WTC11 (cell line): Measurements from ENCODE around the gene KSR1. TPM values are rescaled to one million over a fixed set of nuclear protein-coding genes. Genes with fewer than 3 reads are reported as not detected.

ENCODE experiments used
- ATAC-seq: fragments of 200-7000 bp; cut with Tn5 transposase; 2 replicates; pipeline ENCODE4 v1.10.0; 2021; ENCODE audit warnings: mild to moderate bottlenecking, moderate library complexity
- Bru-seq: library from RNA; stranded (reverse); fragments of 400-500 nt; gene quantifications from one replicate; lab custom pipeline; 2021; lab: Mats Ljungman, UMichigan
- CTCF ChIA-PET: fragments of 300-600 bp; sonication (Branson Sonifier 250); formaldehyde crosslinking; loops from one replicate; lab custom pipeline; 2021; ENCODE audit warnings: antibody characterized with exemption; lab: Charles Lee
- POLR2A ChIA-PET: fragments of 350-600 bp; sonication (Branson Sonifier 250); formaldehyde crosslinking; loops from one replicate; lab custom pipeline; 2021; ENCODE audit warnings: antibody characterized with exemption; lab: Charles Lee
- DNase-seq: peaks from one replicate; pipeline ENCODE4 v3.0.0; 2021; ENCODE audit warnings: low spot score
- H3K27ac Mint-ChIP-seq: 2 replicates; pipeline ENCODE4 v1.8.0; 2021; ENCODE audit warnings: mixed read lengths
- H3K27me3 Mint-ChIP-seq: 2 replicates; pipeline ENCODE4 v1.8.0; 2021; ENCODE audit warnings: low read depth, mild to moderate bottlenecking, moderate library complexity, mixed read lengths
- H3K36me3 Mint-ChIP-seq: 2 replicates; pipeline ENCODE4 v1.8.0; 2021; ENCODE audit warnings: mixed read lengths
- H3K4me1 Mint-ChIP-seq: 2 replicates; pipeline ENCODE4 v1.8.0; 2022; ENCODE audit warnings: mixed read lengths
- H3K4me3 Mint-ChIP-seq: 2 replicates; pipeline ENCODE4 v1.8.0; 2021; ENCODE audit warnings: mild to moderate bottlenecking, moderate library complexity, mixed read lengths
- H3K9me3 Mint-ChIP-seq: 2 replicates; pipeline ENCODE4 v1.8.0; 2021; ENCODE audit warnings: mixed read lengths
- CBFB ChIP-seq: sonication (generic); formaldehyde crosslinking; IDR thresholded peaks from 2 replicates; pipeline ENCODE4 v1.8.1; 2022; ENCODE audit warnings: mild to moderate bottlenecking, low read depth, missing genetic modification reagents
- EMX1 ChIP-seq: fragments of 250-450 bp; sonication (Bioruptor Pico); IDR thresholded peaks from 2 replicates; pipeline ENCODE4 v1.8.0; 2021; ENCODE audit warnings: mild to moderate bottlenecking
- ETV6 ChIP-seq: sonication (generic); formaldehyde crosslinking; IDR thresholded peaks from 2 replicates; pipeline ENCODE4 v1.8.1; 2022; ENCODE audit warnings: mild to moderate bottlenecking, missing genetic modification reagents
- FOXK1 ChIP-seq: sonication (generic); formaldehyde crosslinking; IDR thresholded peaks from 2 replicates; pipeline ENCODE4 v1.8.0; 2022; ENCODE audit warnings: mild to moderate bottlenecking, moderate library complexity, missing genetic modification reagents
- GABPB1 ChIP-seq: sonication (generic); formaldehyde crosslinking; IDR thresholded peaks from 2 replicates; pipeline ENCODE4 v1.8.1; 2023; ENCODE audit warnings: mild to moderate bottlenecking, missing genetic modification reagents
- JUN ChIP-seq: sonication (generic); formaldehyde crosslinking; IDR thresholded peaks from 2 replicates; pipeline ENCODE4 v1.8.0; 2023; ENCODE audit warnings: mild to moderate bottlenecking, missing genetic modification reagents
- NFE2L1 ChIP-seq: sonication (generic); formaldehyde crosslinking; IDR thresholded peaks from 2 replicates; pipeline ENCODE4 v1.8.1; 2023; ENCODE audit warnings: missing genetic modification reagents
- NFYB ChIP-seq: sonication (generic); formaldehyde crosslinking; conservative IDR thresholded peaks from 2 replicates; pipeline ENCODE4 v1.8.0; 2022; ENCODE audit warnings: low read depth, missing genetic modification reagents
- NR1H2 ChIP-seq: sonication (generic); formaldehyde crosslinking; IDR thresholded peaks from 2 replicates; pipeline ENCODE4 v1.9.0; 2021; ENCODE audit warnings: mild to moderate bottlenecking, moderate library complexity, missing genetic modification reagents
- NR3C1 ChIP-seq: sonication (generic); formaldehyde crosslinking; conservative IDR thresholded peaks from 2 replicates; pipeline ENCODE4 v1.8.1; 2023; ENCODE audit warnings: low read depth, mild to moderate bottlenecking, missing genetic modification reagents
- RELA ChIP-seq: sonication (generic); formaldehyde crosslinking; IDR thresholded peaks from 2 replicates; pipeline ENCODE4 v1.8.1; 2022; ENCODE audit warnings: missing genetic modification reagents, mild to moderate bottlenecking, borderline replicate concordance
- RORB ChIP-seq: fragments of 250-450 bp; sonication (Bioruptor Pico); IDR thresholded peaks from 2 replicates; pipeline ENCODE4 v1.9.0; 2021; ENCODE audit warnings: mild to moderate bottlenecking
- SMAD3 ChIP-seq: sonication (generic); formaldehyde crosslinking; IDR thresholded peaks from 2 replicates; pipeline ENCODE4 v1.8.0; 2022; ENCODE audit warnings: missing genetic modification reagents, mild to moderate bottlenecking, borderline replicate concordance
- SP1 ChIP-seq: sonication (generic); formaldehyde crosslinking; conservative IDR thresholded peaks from 2 replicates; pipeline ENCODE4 v1.8.1; 2022; ENCODE audit warnings: missing genetic modification reagents
- TCF7 ChIP-seq: sonication (generic); formaldehyde crosslinking; IDR thresholded peaks from 2 replicates; pipeline ENCODE4 v1.8.0; 2022; ENCODE audit warnings: mild to moderate bottlenecking, low read depth, missing genetic modification reagents, moderate library complexity
- TP53 ChIP-seq: sonication (generic); formaldehyde crosslinking; IDR thresholded peaks from 2 replicates; pipeline ENCODE4 v1.8.1; 2023; ENCODE audit warnings: mild to moderate bottlenecking, missing genetic modification reagents
- ZNF263 ChIP-seq: sonication (generic); formaldehyde crosslinking; IDR thresholded peaks from 2 replicates; pipeline ENCODE4 v1.8.1; 2022; ENCODE audit warnings: low read depth, mild to moderate bottlenecking, moderate library complexity, missing genetic modification reagents
- long read RNA-seq, 3 experiments: library from RNA in 1 of 3; library from capped mRNA in 1 of 3; library from polyadenylated mRNA in 1 of 3; unstranded in 2 of 3; stranded (forward) in 1 of 3; transcript quantifications; one replicate each; pipeline ENCODE4 v2.0.0, GENCODE V29; 2021
- total RNA-seq: library from RNA; stranded (reverse); gene quantifications from 3 replicates; pipeline ENCODE4 v1.2.3, GENCODE V29; 2021
- TF ChIP-seq, protein P1 (sequence below): sonication (generic); formaldehyde crosslinking; IDR thresholded peaks from 2 replicates; pipeline ENCODE4 v1.8.0; 2022; ENCODE audit warnings: mild to moderate bottlenecking, missing genetic modification reagents
- TF ChIP-seq, protein P2 (sequence below): sonication (generic); formaldehyde crosslinking; IDR thresholded peaks from 2 replicates; pipeline ENCODE4 v1.8.0; 2022; ENCODE audit warnings: mild to moderate bottlenecking, missing genetic modification reagents
- TF ChIP-seq, protein P3 (sequence below): sonication (generic); formaldehyde crosslinking; IDR thresholded peaks from 2 replicates; pipeline ENCODE4 v1.8.1; 2022; ENCODE audit warnings: low read depth, missing genetic modification reagents, borderline replicate concordance
- TF ChIP-seq, protein P4 (sequence below): sonication (generic); formaldehyde crosslinking; IDR thresholded peaks from 2 replicates; pipeline ENCODE4 v1.8.0; 2022; ENCODE audit warnings: missing genetic modification reagents
- TF ChIP-seq, protein P5 (sequence below): sonication (generic); formaldehyde crosslinking; IDR thresholded peaks from 2 replicates; pipeline ENCODE4 v1.8.0; 2023; ENCODE audit warnings: mild to moderate bottlenecking, missing genetic modification reagents
- TF ChIP-seq, protein P6 (sequence below): fragments of 250-450 bp; sonication (Bioruptor Pico); IDR thresholded peaks from 2 replicates; pipeline ENCODE4 v1.9.0; 2021; ENCODE audit warnings: mild to moderate bottlenecking
- TF ChIP-seq, protein P7 (sequence below): sonication (generic); formaldehyde crosslinking; conservative IDR thresholded peaks from 2 replicates; pipeline ENCODE4 v1.8.1; 2022; ENCODE audit warnings: mild to moderate bottlenecking, missing genetic modification reagents

KSR1 gene
- total RNA-seq (38.0 to 45.5 TPM (median 39.7 TPM) in 3 replicates), Bru-seq, nascent RNA (percentile 68 among the genes with signal in this experiment)
- long read RNA-seq, experiment 1, partial matches to known transcripts, result 38 of 74 reads
- long read RNA-seq, experiment 1, other reads (novel, unspliced or antisense), result 34 of 74 reads
- long read RNA-seq, experiment 2, partial matches to known transcripts, result 4 of 20 reads
- long read RNA-seq, experiment 2, other reads (novel, unspliced or antisense), result 16 of 20 reads
- long read RNA-seq, experiment 3, result 0 reads

DNA sequence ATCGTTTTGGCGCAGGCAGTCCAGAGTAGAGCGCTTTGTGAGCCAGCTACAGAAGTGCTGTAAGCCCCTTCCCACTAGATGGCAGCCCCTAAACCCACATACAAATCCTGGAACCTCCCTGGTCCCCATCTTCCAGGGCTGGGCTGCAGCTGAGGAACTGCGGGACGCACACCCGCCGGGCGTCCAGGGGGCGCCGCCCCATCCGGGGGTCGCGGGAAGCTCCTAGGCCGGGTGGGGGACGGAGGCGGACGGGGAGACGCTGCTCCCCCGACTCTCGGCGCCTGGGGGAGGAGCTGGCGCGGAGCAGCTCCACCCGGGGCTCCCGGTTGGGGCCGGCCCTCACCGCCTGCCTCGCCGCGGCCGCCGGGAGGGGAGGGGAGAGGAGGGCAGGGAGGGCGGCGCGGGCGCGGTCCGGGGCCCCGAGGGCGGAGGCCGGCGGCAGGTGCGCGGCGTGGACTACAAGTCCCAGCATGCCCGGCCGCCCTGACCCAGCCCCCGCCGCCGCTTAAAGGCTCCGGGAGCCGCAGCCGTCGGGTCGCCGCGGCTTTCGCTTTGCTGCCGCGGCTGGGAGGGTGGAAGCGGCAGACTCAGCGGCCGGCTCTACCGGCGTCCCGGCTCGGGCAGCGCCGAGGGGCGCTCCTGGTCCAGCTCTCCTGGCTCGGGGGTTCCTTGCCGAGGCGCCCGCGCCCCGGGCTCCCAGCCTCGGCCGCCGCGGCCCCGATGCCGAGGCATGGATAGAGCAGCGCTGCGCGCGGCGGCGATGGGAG, at the start of gene KSR1:
KSR1 (plus strand) TSS at position 535 of the 767 bp plus-strand sequence; CDS start at position 731, 196 bp downstream.
- CTCF ChIA-PET, result interaction anchor here (0.6 to 3.5 kb wide), 60 partner anchors 10 to 424 kb away, joined by 3 to 41 read pairs (median 5); no protein-coding TSS in a partner anchor
- H3K36me3 Mint-ChIP-seq, result no peaks in the 10 kb centered on the region
- TF ChIP-seq ETV6 (CRISPR knock-in tag) (no peak), SMAD3 (CRISPR knock-in tag) (no peak), TP53 (CRISPR knock-in tag) (no peak), JUN (no peak), NFE2L1 (no peak), ZNF263 (CRISPR knock-in tag) (no peak), SP1 (CRISPR knock-in tag) (peak; percentile 53; the same call in 1 of the 2 replicates), RELA (CRISPR knock-in tag) (no peak), NFYB (CRISPR knock-in tag) (no peak), FOXK1 (no peak), EMX1 (CRISPR knock-in tag) (no peak), RORB (no peak), TCF7 (CRISPR knock-in tag) (no peak), GABPB1 (CRISPR knock-in tag) (0 out of 2 replicates have a peak, but pooled peaks have one; percentile 13), NR3C1 (CRISPR knock-in tag) (no peak), NR1H2 (CRISPR knock-in tag) (no peak), CBFB (CRISPR knock-in tag) (no peak)
- TF ChIP-seq, protein P1, sequence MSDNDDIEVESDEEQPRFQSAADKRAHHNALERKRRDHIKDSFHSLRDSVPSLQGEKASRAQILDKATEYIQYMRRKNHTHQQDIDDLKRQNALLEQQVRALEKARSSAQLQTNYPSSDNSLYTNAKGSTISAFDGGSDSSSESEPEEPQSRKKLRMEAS (CRISPR knock-in tag), result 0 out of 2 replicates have a peak, but pooled peaks have one; percentile 17
- TF ChIP-seq, protein P2, sequence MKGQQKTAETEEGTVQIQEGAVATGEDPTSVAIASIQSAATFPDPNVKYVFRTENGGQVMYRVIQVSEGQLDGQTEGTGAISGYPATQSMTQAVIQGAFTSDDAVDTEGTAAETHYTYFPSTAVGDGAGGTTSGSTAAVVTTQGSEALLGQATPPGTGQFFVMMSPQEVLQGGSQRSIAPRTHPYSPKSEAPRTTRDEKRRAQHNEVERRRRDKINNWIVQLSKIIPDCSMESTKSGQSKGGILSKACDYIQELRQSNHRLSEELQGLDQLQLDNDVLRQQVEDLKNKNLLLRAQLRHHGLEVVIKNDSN, result no peak
- TF ChIP-seq, protein P3, sequence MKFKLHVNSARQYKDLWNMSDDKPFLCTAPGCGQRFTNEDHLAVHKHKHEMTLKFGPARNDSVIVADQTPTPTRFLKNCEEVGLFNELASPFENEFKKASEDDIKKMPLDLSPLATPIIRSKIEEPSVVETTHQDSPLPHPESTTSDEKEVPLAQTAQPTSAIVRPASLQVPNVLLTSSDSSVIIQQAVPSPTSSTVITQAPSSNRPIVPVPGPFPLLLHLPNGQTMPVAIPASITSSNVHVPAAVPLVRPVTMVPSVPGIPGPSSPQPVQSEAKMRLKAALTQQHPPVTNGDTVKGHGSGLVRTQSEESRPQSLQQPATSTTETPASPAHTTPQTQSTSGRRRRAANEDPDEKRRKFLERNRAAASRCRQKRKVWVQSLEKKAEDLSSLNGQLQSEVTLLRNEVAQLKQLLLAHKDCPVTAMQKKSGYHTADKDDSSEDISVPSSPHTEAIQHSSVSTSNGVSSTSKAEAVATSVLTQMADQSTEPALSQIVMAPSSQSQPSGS (CRISPR knock-in tag), result no peak
- TF ChIP-seq, protein P4, sequence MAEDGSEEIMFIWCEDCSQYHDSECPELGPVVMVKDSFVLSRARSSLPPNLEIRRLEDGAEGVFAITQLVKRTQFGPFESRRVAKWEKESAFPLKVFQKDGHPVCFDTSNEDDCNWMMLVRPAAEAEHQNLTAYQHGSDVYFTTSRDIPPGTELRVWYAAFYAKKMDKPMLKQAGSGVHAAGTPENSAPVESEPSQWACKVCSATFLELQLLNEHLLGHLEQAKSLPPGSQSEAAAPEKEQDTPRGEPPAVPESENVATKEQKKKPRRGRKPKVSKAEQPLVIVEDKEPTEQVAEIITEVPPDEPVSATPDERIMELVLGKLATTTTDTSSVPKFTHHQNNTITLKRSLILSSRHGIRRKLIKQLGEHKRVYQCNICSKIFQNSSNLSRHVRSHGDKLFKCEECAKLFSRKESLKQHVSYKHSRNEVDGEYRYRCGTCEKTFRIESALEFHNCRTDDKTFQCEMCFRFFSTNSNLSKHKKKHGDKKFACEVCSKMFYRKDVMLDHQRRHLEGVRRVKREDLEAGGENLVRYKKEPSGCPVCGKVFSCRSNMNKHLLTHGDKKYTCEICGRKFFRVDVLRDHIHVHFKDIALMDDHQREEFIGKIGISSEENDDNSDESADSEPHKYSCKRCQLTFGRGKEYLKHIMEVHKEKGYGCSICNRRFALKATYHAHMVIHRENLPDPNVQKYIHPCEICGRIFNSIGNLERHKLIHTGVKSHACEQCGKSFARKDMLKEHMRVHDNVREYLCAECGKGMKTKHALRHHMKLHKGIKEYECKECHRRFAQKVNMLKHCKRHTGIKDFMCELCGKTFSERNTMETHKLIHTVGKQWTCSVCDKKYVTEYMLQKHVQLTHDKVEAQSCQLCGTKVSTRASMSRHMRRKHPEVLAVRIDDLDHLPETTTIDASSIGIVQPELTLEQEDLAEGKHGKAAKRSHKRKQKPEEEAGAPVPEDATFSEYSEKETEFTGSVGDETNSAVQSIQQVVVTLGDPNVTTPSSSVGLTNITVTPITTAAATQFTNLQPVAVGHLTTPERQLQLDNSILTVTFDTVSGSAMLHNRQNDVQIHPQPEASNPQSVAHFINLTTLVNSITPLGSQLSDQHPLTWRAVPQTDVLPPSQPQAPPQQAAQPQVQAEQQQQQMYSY (CRISPR knock-in tag), result no peak
- TF ChIP-seq, protein P5, sequence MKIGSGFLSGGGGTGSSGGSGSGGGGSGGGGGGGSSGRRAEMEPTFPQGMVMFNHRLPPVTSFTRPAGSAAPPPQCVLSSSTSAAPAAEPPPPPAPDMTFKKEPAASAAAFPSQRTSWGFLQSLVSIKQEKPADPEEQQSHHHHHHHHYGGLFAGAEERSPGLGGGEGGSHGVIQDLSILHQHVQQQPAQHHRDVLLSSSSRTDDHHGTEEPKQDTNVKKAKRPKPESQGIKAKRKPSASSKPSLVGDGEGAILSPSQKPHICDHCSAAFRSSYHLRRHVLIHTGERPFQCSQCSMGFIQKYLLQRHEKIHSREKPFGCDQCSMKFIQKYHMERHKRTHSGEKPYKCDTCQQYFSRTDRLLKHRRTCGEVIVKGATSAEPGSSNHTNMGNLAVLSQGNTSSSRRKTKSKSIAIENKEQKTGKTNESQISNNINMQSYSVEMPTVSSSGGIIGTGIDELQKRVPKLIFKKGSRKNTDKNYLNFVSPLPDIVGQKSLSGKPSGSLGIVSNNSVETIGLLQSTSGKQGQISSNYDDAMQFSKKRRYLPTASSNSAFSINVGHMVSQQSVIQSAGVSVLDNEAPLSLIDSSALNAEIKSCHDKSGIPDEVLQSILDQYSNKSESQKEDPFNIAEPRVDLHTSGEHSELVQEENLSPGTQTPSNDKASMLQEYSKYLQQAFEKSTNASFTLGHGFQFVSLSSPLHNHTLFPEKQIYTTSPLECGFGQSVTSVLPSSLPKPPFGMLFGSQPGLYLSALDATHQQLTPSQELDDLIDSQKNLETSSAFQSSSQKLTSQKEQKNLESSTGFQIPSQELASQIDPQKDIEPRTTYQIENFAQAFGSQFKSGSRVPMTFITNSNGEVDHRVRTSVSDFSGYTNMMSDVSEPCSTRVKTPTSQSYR (CRISPR knock-in tag), result no peak
- TF ChIP-seq, protein P6, sequence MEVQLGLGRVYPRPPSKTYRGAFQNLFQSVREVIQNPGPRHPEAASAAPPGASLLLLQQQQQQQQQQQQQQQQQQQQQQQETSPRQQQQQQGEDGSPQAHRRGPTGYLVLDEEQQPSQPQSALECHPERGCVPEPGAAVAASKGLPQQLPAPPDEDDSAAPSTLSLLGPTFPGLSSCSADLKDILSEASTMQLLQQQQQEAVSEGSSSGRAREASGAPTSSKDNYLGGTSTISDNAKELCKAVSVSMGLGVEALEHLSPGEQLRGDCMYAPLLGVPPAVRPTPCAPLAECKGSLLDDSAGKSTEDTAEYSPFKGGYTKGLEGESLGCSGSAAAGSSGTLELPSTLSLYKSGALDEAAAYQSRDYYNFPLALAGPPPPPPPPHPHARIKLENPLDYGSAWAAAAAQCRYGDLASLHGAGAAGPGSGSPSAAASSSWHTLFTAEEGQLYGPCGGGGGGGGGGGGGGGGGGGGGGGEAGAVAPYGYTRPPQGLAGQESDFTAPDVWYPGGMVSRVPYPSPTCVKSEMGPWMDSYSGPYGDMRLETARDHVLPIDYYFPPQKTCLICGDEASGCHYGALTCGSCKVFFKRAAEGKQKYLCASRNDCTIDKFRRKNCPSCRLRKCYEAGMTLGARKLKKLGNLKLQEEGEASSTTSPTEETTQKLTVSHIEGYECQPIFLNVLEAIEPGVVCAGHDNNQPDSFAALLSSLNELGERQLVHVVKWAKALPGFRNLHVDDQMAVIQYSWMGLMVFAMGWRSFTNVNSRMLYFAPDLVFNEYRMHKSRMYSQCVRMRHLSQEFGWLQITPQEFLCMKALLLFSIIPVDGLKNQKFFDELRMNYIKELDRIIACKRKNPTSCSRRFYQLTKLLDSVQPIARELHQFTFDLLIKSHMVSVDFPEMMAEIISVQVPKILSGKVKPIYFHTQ (CRISPR knock-in tag), result no peak
- TF ChIP-seq, protein P7, sequence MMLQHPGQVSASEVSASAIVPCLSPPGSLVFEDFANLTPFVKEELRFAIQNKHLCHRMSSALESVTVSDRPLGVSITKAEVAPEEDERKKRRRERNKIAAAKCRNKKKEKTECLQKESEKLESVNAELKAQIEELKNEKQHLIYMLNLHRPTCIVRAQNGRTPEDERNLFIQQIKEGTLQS (CRISPR knock-in tag), result no peak

More for the DNA sequence above, at the start of gene KSR1:
- DNase-seq (peak; percentile 91), ATAC-seq (peak; percentile 83)
- peak within 1 kb of the TSS; percentile 90 for H3K4me3 Mint-ChIP-seq
- peak within 1 kb of the TSS; percentile 89 for H3K27ac Mint-ChIP-seq
- no peaks in the 10 kb centered on the region for H3K9me3 Mint-ChIP-seq
- H3K4me1 Mint-ChIP-seq, result peaks cover 43% of the 10 kb centered on the region
- POLR2A ChIA-PET, result interaction anchor here (0.7 to 1.2 kb wide), 7 partner anchors 10 to 147 kb away, joined by 3 to 6 read pairs (median 4); no protein-coding TSS in a partner anchor
- peaks cover 12% of the 10 kb centered on the region for H3K27me3 Mint-ChIP-seq
